HepG2 (cell line): ENCODE results near the gene LYRM7. TPM values are rescaled to one million over a fixed set of nuclear protein-coding genes. Genes with fewer than 3 reads are reported as not detected.

ENCODE experiments used
- CCDC6 ChIP-seq: sonication (generic); formaldehyde crosslinking; IDR thresholded peaks from 2 replicates; pipeline ENCODE4 v1.8.1; 2022; ENCODE audit warnings: mild to moderate bottlenecking, missing genetic modification reagents, moderate library complexity
- DMAP1 ChIP-seq: IDR thresholded peaks from 2 replicates; pipeline ENCODE4 v1.6.1; 2016
- ETV5 ChIP-seq: IDR thresholded peaks from 2 replicates; pipeline ENCODE4 v1.6.1; 2018; ENCODE audit warnings: missing biosample characterization, missing genetic modification reagents, inconsistent platforms, borderline replicate concordance
- GATAD2A ChIP-seq: IDR thresholded peaks from 2 replicates; pipeline ENCODE4 v1.6.1; 2016
- KDM6A ChIP-seq: IDR thresholded peaks from 2 replicates; pipeline ENCODE4 v1.6.1; 2016; ENCODE audit warnings: low read depth
- MEIS2 ChIP-seq: sonication (generic); formaldehyde crosslinking; IDR thresholded peaks from 2 replicates; pipeline ENCODE4 v1.9.0; 2021; ENCODE audit warnings: mild to moderate bottlenecking, missing genetic modification reagents
- RBM39 ChIP-seq: fragments of 200-400 bp; formaldehyde crosslinking; IDR thresholded peaks from one replicate; pipeline ENCODE4 v1.6.1; 2018; ENCODE audit warnings: antibody characterized with exemption, mild to moderate bottlenecking, low read depth, low read length; ENCODE audit not compliant: poor library complexity, severe bottlenecking
- SAFB2 ChIP-seq: sonication (generic); formaldehyde crosslinking; IDR thresholded peaks from 2 replicates; pipeline ENCODE4 v1.5.1; 2020; ENCODE audit warnings: missing genetic modification reagents, low read depth, mild to moderate bottlenecking, borderline replicate concordance
- SMARCE1 ChIP-seq: fragments of 450-650 bp; IDR thresholded peaks from 2 replicates; pipeline ENCODE4 v1.6.1; 2017; ENCODE audit warnings: borderline replicate concordance
- THAP11 ChIP-seq: IDR thresholded peaks from 2 replicates; pipeline ENCODE4 v1.6.1; 2016; ENCODE audit warnings: missing biosample characterization, missing genetic modification reagents
- ZFAT ChIP-seq: sonication (generic); formaldehyde crosslinking; conservative IDR thresholded peaks from 2 replicates; pipeline ENCODE4 v1.8.1; 2023; ENCODE audit warnings: missing genetic modification reagents, inconsistent platforms
- ZKSCAN1 ChIP-seq: fragments of 150-350 bp; IDR thresholded peaks from 2 replicates; pipeline ENCODE4 v1.6.1; 2014; ENCODE audit warnings: low read length
- ZNF619 ChIP-seq: sonication (generic); formaldehyde crosslinking; IDR thresholded peaks from 2 replicates; pipeline ENCODE4 v1.4.0; 2020; ENCODE audit warnings: mild to moderate bottlenecking, missing genetic modification reagents
- polyA plus RNA-seq, 8 experiments: library from polyadenylated mRNA; depleted of rRNA in 3 of 8; stranded (reverse) in 7 of 8; unstranded in 1 of 8; fragments of >200 nt; fragmentation: Illumina TruSeq in 4 of 8; extraction: Trizol in 4 of 8; gene quantifications; 2 replicates each; pipeline versions ENCODE4 v1.2.1 to v1.2.3, GENCODE V29; 2011 to 2016; ENCODE audit warnings: low read depth in 4 of 8, missing spikeins in 1 of 8, mixed read lengths in 1 of 8; ENCODE audit not compliant: insufficient read depth in 1 of 8
- total RNA-seq, 5 experiments: library from RNA; depleted of rRNA; stranded (reverse); fragments of >200 nt; fragmentation: Illumina TruSeq; extraction: Trizol; gene quantifications; 2 replicates each; pipeline ENCODE4 v1.2.3, GENCODE V29; 2016; ENCODE audit warnings: low read depth in 1 of 5
- TF ChIP-seq, protein P1 (sequence below): sonication (generic); formaldehyde crosslinking; IDR thresholded peaks from 2 replicates; pipeline ENCODE4 v1.9.0; 2021; ENCODE audit warnings: mild to moderate bottlenecking, missing genetic modification reagents
- TF ChIP-seq, protein P2 (sequence below): sonication (generic); formaldehyde crosslinking; IDR thresholded peaks from 2 replicates; pipeline ENCODE4 v1.5.1; 2020; ENCODE audit warnings: mild to moderate bottlenecking, missing genetic modification reagents
- TF ChIP-seq, protein P3 (sequence below): sonication (generic); formaldehyde crosslinking; IDR thresholded peaks from 2 replicates; pipeline ENCODE4 v1.9.0; 2022; ENCODE audit warnings: low read depth, missing genetic modification reagents

Gene LYRM7
- total and polyA plus RNA-seq, 2 of the 13 experiments (the other 11 are each of a cell fraction or from before 2014, with no cell fraction given) = 3.0 to 5.5 TPM

DNA sequence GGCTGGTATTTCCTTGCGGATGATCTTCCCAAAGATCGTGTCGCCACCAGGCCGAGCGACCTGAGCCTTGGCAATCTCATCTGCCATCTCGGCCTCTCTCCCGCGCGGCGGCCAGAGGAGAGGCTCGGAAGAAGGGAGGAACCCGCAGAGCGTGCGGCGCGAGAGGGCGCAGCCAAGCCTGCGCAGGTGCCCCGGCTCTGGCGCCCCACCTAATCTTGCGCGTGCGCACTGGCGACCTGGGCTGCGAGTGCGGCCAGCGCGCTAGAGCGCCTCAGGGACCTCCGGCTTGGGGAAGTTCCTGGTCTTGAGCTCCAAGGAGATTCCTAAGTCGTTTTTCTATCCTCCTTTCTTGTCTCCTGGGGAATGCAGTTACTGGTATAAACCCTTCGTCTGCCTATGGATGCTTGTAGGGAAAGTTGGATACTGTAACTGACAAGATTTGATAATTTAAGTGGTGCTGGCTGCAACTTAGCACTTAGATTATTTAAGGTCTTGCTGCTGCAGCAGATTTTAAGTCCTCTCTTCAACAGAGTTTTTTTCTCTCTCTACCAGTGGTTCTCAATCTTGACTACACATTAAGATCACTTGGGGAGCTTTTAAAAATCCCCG, 5.5 kb upstream of the LYRM7 start, which contains the start of gene HINT1 (continued):
- TF ChIP-seq, protein P1, sequence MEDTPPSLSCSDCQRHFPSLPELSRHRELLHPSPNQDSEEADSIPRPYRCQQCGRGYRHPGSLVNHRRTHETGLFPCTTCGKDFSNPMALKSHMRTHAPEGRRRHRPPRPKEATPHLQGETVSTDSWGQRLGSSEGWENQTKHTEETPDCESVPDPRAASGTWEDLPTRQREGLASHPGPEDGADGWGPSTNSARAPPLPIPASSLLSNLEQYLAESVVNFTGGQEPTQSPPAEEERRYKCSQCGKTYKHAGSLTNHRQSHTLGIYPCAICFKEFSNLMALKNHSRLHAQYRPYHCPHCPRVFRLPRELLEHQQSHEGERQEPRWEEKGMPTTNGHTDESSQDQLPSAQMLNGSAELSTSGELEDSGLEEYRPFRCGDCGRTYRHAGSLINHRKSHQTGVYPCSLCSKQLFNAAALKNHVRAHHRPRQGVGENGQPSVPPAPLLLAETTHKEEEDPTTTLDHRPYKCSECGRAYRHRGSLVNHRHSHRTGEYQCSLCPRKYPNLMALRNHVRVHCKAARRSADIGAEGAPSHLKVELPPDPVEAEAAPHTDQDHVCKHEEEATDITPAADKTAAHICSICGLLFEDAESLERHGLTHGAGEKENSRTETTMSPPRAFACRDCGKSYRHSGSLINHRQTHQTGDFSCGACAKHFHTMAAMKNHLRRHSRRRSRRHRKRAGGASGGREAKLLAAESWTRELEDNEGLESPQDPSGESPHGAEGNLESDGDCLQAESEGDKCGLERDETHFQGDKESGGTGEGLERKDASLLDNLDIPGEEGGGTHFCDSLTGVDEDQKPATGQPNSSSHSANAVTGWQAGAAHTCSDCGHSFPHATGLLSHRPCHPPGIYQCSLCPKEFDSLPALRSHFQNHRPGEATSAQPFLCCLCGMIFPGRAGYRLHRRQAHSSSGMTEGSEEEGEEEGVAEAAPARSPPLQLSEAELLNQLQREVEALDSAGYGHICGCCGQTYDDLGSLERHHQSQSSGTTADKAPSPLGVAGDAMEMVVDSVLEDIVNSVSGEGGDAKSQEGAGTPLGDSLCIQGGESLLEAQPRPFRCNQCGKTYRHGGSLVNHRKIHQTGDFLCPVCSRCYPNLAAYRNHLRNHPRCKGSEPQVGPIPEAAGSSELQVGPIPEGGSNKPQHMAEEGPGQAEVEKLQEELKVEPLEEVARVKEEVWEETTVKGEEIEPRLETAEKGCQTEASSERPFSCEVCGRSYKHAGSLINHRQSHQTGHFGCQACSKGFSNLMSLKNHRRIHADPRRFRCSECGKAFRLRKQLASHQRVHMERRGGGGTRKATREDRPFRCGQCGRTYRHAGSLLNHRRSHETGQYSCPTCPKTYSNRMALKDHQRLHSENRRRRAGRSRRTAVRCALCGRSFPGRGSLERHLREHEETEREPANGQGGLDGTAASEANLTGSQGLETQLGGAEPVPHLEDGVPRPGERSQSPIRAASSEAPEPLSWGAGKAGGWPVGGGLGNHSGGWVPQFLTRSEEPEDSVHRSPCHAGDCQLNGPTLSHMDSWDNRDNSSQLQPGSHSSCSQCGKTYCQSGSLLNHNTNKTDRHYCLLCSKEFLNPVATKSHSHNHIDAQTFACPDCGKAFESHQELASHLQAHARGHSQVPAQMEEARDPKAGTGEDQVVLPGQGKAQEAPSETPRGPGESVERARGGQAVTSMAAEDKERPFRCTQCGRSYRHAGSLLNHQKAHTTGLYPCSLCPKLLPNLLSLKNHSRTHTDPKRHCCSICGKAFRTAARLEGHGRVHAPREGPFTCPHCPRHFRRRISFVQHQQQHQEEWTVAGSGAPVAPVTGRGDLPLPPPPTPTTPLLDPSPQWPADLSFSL (CRISPR knock-in tag) = no peak
- no peak for TF ChIP-seq KDM6A
- no peak for TF ChIP-seq MEIS2 (CRISPR knock-in tag)
- TF ChIP-seq THAP11 (CRISPR knock-in tag) = peak; percentile 52; the same call in 1 of the 2 replicates
- no peak for TF ChIP-seq DMAP1 (CRISPR knock-in tag)
- TF ChIP-seq, protein P2, sequence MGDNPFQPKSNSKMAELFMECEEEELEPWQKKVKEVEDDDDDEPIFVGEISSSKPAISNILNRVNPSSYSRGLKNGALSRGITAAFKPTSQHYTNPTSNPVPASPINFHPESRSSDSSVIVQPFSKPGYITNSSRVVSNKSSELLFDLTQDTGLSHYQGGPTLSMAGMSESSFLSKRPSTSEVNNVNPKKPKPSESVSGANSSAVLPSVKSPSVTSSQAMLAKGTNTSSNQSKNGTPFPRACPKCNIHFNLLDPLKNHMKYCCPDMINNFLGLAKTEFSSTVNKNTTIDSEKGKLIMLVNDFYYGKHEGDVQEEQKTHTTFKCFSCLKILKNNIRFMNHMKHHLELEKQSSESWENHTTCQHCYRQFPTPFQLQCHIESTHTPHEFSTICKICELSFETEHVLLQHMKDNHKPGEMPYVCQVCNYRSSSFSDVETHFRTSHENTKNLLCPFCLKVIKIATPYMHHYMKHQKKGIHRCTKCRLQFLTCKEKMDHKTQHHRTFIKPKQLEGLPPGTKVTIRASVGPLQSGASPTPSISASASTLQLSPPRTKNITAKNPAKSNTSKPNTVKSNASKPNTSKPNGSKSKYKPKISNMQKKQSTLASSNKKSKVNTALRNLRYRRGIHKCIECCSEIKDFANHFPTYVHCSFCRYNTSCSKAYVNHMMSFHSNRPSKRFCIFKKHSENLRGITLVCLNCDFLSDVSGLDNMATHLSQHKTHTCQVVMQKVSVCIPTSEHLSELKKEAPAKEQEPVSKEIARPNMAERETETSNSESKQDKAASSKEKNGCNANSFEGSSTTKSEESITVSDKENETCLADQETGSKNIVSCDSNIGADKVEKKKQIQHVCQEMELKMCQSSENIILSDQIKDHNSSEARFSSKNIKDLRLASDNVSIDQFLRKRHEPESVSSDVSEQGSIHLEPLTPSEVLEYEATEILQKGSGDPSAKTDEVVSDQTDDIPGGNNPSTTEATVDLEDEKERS (CRISPR knock-in tag) = peak; percentile 10; the same call in 1 of the 2 replicates
- TF ChIP-seq SMARCE1 = no peak
- no peak; the same call in 1 of the 2 replicates for TF ChIP-seq SAFB2 (CRISPR knock-in tag)
- TF ChIP-seq CCDC6 (CRISPR knock-in tag) = no peak
- no peak for TF ChIP-seq ZFAT (CRISPR knock-in tag)
- TF ChIP-seq, protein P3, sequence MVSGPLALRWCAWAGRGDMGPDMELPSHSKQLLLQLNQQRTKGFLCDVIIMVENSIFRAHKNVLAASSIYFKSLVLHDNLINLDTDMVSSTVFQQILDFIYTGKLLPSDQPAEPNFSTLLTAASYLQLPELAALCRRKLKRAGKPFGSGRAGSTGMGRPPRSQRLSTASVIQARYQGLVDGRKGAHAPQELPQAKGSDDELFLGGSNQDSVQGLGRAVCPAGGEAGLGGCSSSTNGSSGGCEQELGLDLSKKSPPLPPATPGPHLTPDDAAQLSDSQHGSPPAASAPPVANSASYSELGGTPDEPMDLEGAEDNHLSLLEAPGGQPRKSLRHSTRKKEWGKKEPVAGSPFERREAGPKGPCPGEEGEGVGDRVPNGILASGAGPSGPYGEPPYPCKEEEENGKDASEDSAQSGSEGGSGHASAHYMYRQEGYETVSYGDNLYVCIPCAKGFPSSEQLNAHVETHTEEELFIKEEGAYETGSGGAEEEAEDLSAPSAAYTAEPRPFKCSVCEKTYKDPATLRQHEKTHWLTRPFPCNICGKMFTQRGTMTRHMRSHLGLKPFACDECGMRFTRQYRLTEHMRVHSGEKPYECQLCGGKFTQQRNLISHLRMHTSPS (CRISPR knock-in tag) = peak; percentile 56; the same call in 1 of the 2 replicates
- TF ChIP-seq RBM39 = no peak
- no peak for TF ChIP-seq GATAD2A (CRISPR knock-in tag)
- TF ChIP-seq ZNF619 (CRISPR knock-in tag) = no peak
- no peak; the same call in 1 of the 2 replicates for TF ChIP-seq ETV5 (CRISPR knock-in tag)
- no peak for TF ChIP-seq ZKSCAN1
